Activated CD4-positive, CD25-positive, alpha-beta regulatory T cell (primary cell): ENCODE measurements around the gene CAPN9.
"Not testable (repeated sequence)": the region's sequence is repeated elsewhere in the genome, so short reads cannot be mapped to it uniquely, and the experiment has no call there.

ENCODE experiments used
- DNase-seq, 4 experiments: peaks; one replicate each; lab custom pipeline; 2025; lab: John Stamatoyannopoulos, UW

The CAPN9 gene

GRCh38 chr1:230746617-230747016, 571 bp upstream of the CAPN9 start:
- no peak for DNase-seq

GRCh38 chr1:230747890-230748800, 957 bp downstream of the CAPN9 start:
- DNase-seq, result no peak

GRCh38 chr1:230749150-230749549, 2.0 kb downstream of the CAPN9 start:
- no peak for DNase-seq

- DNase-seq, result no peak
Measured at GRCh38 chr1:230749635-230750034, 2.4 kb downstream of the CAPN9 start.

GRCh38 chr1:230750576-230750975, 3.4 kb downstream of the CAPN9 start:
- DNase-seq, result no peak

- DNase-seq, result no peak
Measured at GRCh38 chr1:230750986-230751625, 3.9 kb downstream of the CAPN9 start.

GRCh38 chr1:230752407-230752806, 5.2 kb downstream of the CAPN9 start:
- DNase-seq, result no peak

GRCh38 chr1:230753191-230753585, 6.0 kb downstream of the CAPN9 start:
- no peak for DNase-seq

- no peak for DNase-seq
Measured at GRCh38 chr1:230753586-230754251, 6.5 kb downstream of the CAPN9 start.

- no peak for DNase-seq
Measured at GRCh38 chr1:230754796-230755195, 7.6 kb downstream of the CAPN9 start.

- DNase-seq, result no peak
Measured at GRCh38 chr1:230757856-230758708, 10.9 kb downstream of the CAPN9 start.

- no peak for DNase-seq
Measured at GRCh38 chr1:230758709-230759368, 11.7 kb downstream of the CAPN9 start.

GRCh38 chr1:230759369-230760065, 12.3 kb downstream of the CAPN9 start:
- DNase-seq, result no peak

GRCh38 chr1:230760360-230760827, 13.2 kb downstream of the CAPN9 start:
- DNase-seq, result no peak

- DNase-seq, result no peak
Measured at GRCh38 chr1:230761443-230762167, 14.4 kb downstream of the CAPN9 start.

GRCh38 chr1:230763927-230764591, 16.9 kb downstream of the CAPN9 start:
- no peak for DNase-seq

- DNase-seq, result no peak
Measured at GRCh38 chr1:230766318-230766717, 19.1 kb downstream of the CAPN9 start.

- not testable (repeated sequence) for DNase-seq
Measured at GRCh38 chr1:230767859-230768612, 20.8 kb downstream of the CAPN9 start.
